Endothelial cell of umbilical vein (primary cell): ENCODE measurements around the gene RBL1. TPM values are rescaled to one million over a fixed set of nuclear protein-coding genes. Genes with fewer than 3 reads are reported as not detected.

Experiments
- BruUV-seq: library from RNA; stranded (reverse); fragments of 400-500 nt; replicated peaks from 2 replicates; lab custom pipeline; 2021; lab: Mats Ljungman, UMichigan
- CTCF ChIA-PET: fragments of 300-600, 350-600 bp; sonication (Branson Sonifier 250); formaldehyde crosslinking; loops from one replicate; lab custom pipeline; 2021; ENCODE audit warnings: antibody characterized with exemption, inconsistent platforms; lab: Charles Lee
- POLR2A ChIA-PET: fragments of 300-600, 350-600 bp; sonication (Branson Sonifier 250); formaldehyde crosslinking; loops from one replicate; lab custom pipeline; 2021; ENCODE audit warnings: antibody characterized with exemption, inconsistent platforms; lab: Charles Lee
- DNase-seq: peaks from one replicate; pipeline ENCODE4 v3.0.0-alpha.2; 2011; ENCODE audit warnings: low read depth, low spot score
- FAIRE-seq: peaks from 2 replicates; lab custom pipeline; 2011; peaks lifted over from hg19 to GRCh38; lab: Jason Lieb, UNC
- H2AFZ ChIP-seq: 2 replicates; pipeline ENCODE4 v1.6.0; 2012; ENCODE audit warnings: low read depth, low read length, control low read depth, inconsistent platforms
- H3K27ac ChIP-seq: 2 replicates; pipeline ENCODE4 v1.5.1; 2011; ENCODE audit warnings: low read depth, mild to moderate bottlenecking, control low read depth, low read length, moderate library complexity; ENCODE audit not compliant: insufficient read depth
- H3K27me3 ChIP-seq, 2 experiments: 2 replicates each; pipeline versions ENCODE4 v1.6.0 to v1.6.1; 2011; ENCODE audit warnings: low read length in 2 of 2, mixed read lengths in 1 of 2; ENCODE audit not compliant: control insufficient read depth in 2 of 2, insufficient read depth in 2 of 2
- H3K36me3 ChIP-seq, 2 experiments: 2 replicates in 1 of 2; 3 replicates in 1 of 2; pipeline ENCODE4 v1.5.1; 2011; ENCODE audit warnings: low read length in 2 of 2, mild to moderate bottlenecking in 1 of 2, moderate library complexity in 1 of 2; ENCODE audit not compliant: control insufficient read depth in 2 of 2, insufficient read depth in 2 of 2; ENCODE audit errors: extremely low read depth in 1 of 2
- H3K4me1 ChIP-seq: 3 replicates; pipeline ENCODE4 v1.5.1; 2011; ENCODE audit warnings: mild to moderate bottlenecking, low read length; ENCODE audit not compliant: control insufficient read depth, insufficient read depth; ENCODE audit errors: extremely low read depth
- H3K4me2 ChIP-seq: 2 replicates; pipeline ENCODE4 v1.6.1; 2011; ENCODE audit warnings: low read length, control low read depth, mixed read lengths; ENCODE audit not compliant: insufficient read depth
- H3K4me3 ChIP-seq, 3 experiments: fragments of 200-600 bp in 1 of 3; sonication (generic), shearing (Covaris generic) in 1 of 3; replicated peaks in 1 of 3; 2 replicates each; pipeline ENCODE4 v1.5.1; 2011 to 2016; ENCODE audit warnings: control low read depth in 3 of 3, low read length in 3 of 3, mild to moderate bottlenecking in 2 of 3, inconsistent platforms in 1 of 3, low read depth in 1 of 3, moderate library complexity in 1 of 3; ENCODE audit not compliant: insufficient read depth in 1 of 3
- H3K79me2 ChIP-seq: 2 replicates; pipeline ENCODE4 v1.6.0; 2012; ENCODE audit warnings: low read length, inconsistent platforms; ENCODE audit not compliant: control insufficient read depth, insufficient read depth
- H3K9ac ChIP-seq: replicated peaks from 2 replicates; pipeline ENCODE3; 2011; ENCODE audit warnings: low read length, control low read depth; ENCODE audit not compliant: insufficient read depth; ENCODE audit errors: extremely low read depth
- H3K9me1 ChIP-seq: replicated peaks from 3 replicates; pipeline ENCODE4 v1.6.0; 2011; ENCODE audit warnings: mild to moderate bottlenecking, low read length; ENCODE audit not compliant: control insufficient read depth, insufficient read depth; ENCODE audit errors: extremely low read depth
- H3K9me3 ChIP-seq: replicated peaks from 2 replicates; pipeline ENCODE4 v1.5.1; 2012; ENCODE audit warnings: low read length, inconsistent platforms; ENCODE audit not compliant: control insufficient read depth, insufficient read depth
- H4K20me1 ChIP-seq: replicated peaks from 2 replicates; pipeline ENCODE3; 2011; ENCODE audit warnings: mild to moderate bottlenecking, low read length; ENCODE audit not compliant: control insufficient read depth, insufficient read depth; ENCODE audit errors: extremely low read depth
- EZH2 ChIP-seq: IDR thresholded peaks from 2 replicates; pipeline ENCODE4 v1.6.1; 2012; ENCODE audit warnings: borderline replicate concordance, low read depth, mild to moderate bottlenecking, moderate library complexity, low read length, inconsistent platforms; ENCODE audit not compliant: severe bottlenecking
- FOS ChIP-seq: IDR thresholded peaks from 2 replicates; pipeline ENCODE4 v1.6.1; 2011; ENCODE audit warnings: mild to moderate bottlenecking, low read length, moderate library complexity, borderline replicate concordance; ENCODE audit not compliant: insufficient read depth
- GATA2 ChIP-seq: IDR thresholded peaks from 2 replicates; pipeline ENCODE4 v1.7.0; 2011; ENCODE audit warnings: low read depth, mild to moderate bottlenecking, moderate library complexity, mixed read lengths, low read length; ENCODE audit not compliant: insufficient read length, insufficient read depth
- JUN ChIP-seq: IDR thresholded peaks from 2 replicates; pipeline ENCODE4 v1.6.1; 2011; ENCODE audit warnings: borderline replicate concordance, low read depth; ENCODE audit not compliant: insufficient read length, insufficient read depth
- MYC ChIP-seq: IDR thresholded peaks from one replicate; pipeline ENCODE4 v1.6.1; 2011; ENCODE audit warnings: mild to moderate bottlenecking, low read depth, low read length
- POLR2A ChIP-seq: IDR thresholded peaks from 2 replicates; pipeline ENCODE4 v1.6.1; 2012; ENCODE audit warnings: low read depth, mild to moderate bottlenecking, control low read depth, low read length
- POLR2AphosphoS5 ChIP-seq: IDR thresholded peaks from 2 replicates; pipeline ENCODE4 v1.6.1; 2012; ENCODE audit warnings: low read depth, mild to moderate bottlenecking, control low read depth, low read length, moderate library complexity; ENCODE audit not compliant: insufficient read depth
- dilution Hi-C: fragments of 300-500 bp; cut with MboI; formaldehyde crosslinking; loops from one replicate; pipeline ENCODE4 v1.15.0; 2019; ENCODE audit warnings: low sequenced_read_pairs; ENCODE audit not compliant: extremely low pct_ligation_motif_present
- intact Hi-C: fragments of 100-400 bp; cut with micrococcal nuclease; formaldehyde crosslinking; loops from one replicate; pipeline ENCODE4 v1.10.0; 2022
- polyA plus RNA-seq, 4 experiments: library from polyadenylated mRNA; depleted of rRNA in 3 of 4; stranded (reverse) in 3 of 4; unstranded in 1 of 4; fragments of >200 nt; gene quantifications; 2 replicates each; pipeline versions ENCODE4 v1.2.1 to v1.2.3, GENCODE V29; 2011 to 2012; ENCODE audit warnings: missing spikeins in 1 of 4
- total RNA-seq: library from RNA; stranded (reverse); gene quantifications from 2 replicates; pipeline ENCODE4 v1.2.3, GENCODE V29; 2021
- TF ChIP-seq, protein P1 (sequence below), 2 donors: IDR thresholded peaks; 1 replicate in 1 of 2; 2 replicates in 1 of 2; pipeline ENCODE4 v1.5.1; 2011; ENCODE audit warnings: low read length in 2 of 2, mild to moderate bottlenecking in 2 of 2, moderate library complexity in 2 of 2, control low read depth in 1 of 2, inconsistent platforms in 1 of 2, low read depth in 1 of 2; ENCODE audit not compliant: insufficient read depth in 1 of 2; ENCODE audit errors: extremely low read depth in 1 of 2
- TF ChIP-seq, protein P2 (sequence below): IDR thresholded peaks from 2 replicates; pipeline ENCODE4 v1.6.1; 2011; ENCODE audit not compliant: insufficient read depth, insufficient read length

The RBL1 gene
- total and polyA plus RNA-seq, 2 donors (not counting 3 experiments of a cell fraction or from before 2014, with no cell fraction given): 3.1 to 20.1 TPM

DNA sequence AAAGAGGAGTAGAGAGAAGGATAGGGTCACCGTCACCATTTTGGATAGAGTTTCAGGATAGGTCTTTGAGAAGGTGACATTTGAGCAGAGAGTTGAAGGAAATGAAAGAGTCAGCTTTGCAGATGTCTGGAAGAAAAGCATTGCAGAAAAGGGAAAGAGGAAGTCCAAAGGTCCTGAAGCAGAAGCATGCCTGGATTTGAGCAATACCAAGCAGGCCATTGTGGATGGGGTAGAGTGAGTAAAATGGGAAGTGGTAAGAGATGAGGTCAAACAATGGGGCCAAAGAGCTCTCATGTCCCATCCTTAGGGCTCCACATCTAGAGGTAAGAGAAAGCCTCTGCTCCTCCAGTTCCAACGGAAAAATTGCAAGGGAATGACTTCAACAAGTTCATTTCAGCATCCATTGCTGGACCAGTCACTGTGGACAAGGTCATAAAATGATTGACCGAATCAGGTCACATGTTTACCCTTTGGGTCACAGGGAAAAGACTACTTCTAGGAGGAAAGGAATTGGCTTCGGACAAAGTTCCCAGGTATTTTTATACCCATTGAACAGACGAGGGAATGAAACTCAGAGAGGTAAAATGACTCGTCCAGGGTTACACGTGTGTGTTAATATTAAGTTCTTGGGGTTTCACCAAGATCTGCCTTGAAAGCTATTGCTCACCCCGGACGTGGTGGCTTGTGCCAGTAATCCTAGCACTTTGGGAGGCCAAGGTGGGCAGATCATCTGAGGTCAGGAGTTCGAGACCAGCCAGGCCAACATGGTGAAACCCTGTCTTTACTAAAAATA is 137.7 kb downstream of the RBL1 start:
- Histone ChIP-seq H3K9me1 (no peaks in the 10 kb centered on the region), H3K27me3 (no peaks in the 10 kb centered on the region), H3K36me3 (no peaks in the 10 kb centered on the region), H3K9ac (no peak overlapping the region), H3K9me3 (no peaks in the 10 kb centered on the region), H3K27ac (no peak overlapping the region), H3K4me1 (no peaks in the 10 kb centered on the region), H2AFZ (no peak overlapping the region), H4K20me1 (no peaks in the 10 kb centered on the region), H3K4me3 (no peak overlapping the region), H3K4me2 (no peak overlapping the region), H3K79me2 (no peaks in the 10 kb centered on the region)
- ChIA-PET CTCF (no interaction called here), POLR2A (interaction anchor here (0.5 kb wide), 1 partner anchor 26 kb away, joined by 16 read pairs; no protein-coding TSS in a partner anchor)
- intact Hi-C loops (no loop called here), dilution Hi-C loops (no loop called here)
- DNase-seq (no peak), FAIRE-seq (no peak)
- BruUV-seq: no TSS peak
- TF ChIP-seq GATA2 (no peak), MYC (no peak), POLR2A (no peak)

DNA sequence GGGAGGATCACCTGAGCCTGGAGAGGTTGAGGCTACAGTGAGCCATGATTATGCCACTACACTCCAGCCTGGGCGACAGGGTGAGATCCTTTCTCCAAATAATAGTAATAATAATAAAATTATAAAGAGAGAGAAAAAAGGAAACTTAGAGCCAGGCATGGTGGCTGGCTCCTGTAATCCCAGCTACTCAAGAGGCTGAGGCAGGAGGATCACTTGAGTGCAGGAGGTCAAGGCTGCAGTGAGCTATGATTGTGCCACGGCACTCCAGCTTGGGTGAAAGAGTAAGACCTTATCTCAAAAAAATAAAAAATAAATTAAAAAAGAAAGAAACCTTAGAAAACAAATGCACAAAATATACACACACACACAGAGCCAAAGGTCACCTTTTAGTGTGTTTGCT is 139.1 kb downstream of the RBL1 start:
- ChIA-PET POLR2A (no interaction called here), CTCF (no interaction called here)
- no peaks in the 10 kb centered on the region for H3K36me3 ChIP-seq
- TF ChIP-seq POLR2AphosphoS5 (no peak), POLR2A (no peak), EZH2 (no peak), GATA2 (no peak), MYC (no peak), FOS (no peak), JUN (no peak)
- TF ChIP-seq, protein P1, sequence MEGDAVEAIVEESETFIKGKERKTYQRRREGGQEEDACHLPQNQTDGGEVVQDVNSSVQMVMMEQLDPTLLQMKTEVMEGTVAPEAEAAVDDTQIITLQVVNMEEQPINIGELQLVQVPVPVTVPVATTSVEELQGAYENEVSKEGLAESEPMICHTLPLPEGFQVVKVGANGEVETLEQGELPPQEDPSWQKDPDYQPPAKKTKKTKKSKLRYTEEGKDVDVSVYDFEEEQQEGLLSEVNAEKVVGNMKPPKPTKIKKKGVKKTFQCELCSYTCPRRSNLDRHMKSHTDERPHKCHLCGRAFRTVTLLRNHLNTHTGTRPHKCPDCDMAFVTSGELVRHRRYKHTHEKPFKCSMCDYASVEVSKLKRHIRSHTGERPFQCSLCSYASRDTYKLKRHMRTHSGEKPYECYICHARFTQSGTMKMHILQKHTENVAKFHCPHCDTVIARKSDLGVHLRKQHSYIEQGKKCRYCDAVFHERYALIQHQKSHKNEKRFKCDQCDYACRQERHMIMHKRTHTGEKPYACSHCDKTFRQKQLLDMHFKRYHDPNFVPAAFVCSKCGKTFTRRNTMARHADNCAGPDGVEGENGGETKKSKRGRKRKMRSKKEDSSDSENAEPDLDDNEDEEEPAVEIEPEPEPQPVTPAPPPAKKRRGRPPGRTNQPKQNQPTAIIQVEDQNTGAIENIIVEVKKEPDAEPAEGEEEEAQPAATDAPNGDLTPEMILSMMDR (IDR thresholded peaks at IDR 0.05; ENCODE audit: extremely low read depth in 1 of 2, insufficient read depth in 1 of 2, low read depth in 1 of 2, low read length in 2 of 2): no peak
- TF ChIP-seq, protein P2, sequence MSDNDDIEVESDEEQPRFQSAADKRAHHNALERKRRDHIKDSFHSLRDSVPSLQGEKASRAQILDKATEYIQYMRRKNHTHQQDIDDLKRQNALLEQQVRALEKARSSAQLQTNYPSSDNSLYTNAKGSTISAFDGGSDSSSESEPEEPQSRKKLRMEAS: no peak
- DNase-seq: no peak
- no peak overlapping the region for H3K4me2 ChIP-seq
- H2AFZ ChIP-seq: no peak overlapping the region
- no peaks in the 10 kb centered on the region for H3K9me1 ChIP-seq
- H4K20me1 ChIP-seq: no peaks in the 10 kb centered on the region
- no peaks in the 10 kb centered on the region for H3K27me3 ChIP-seq
- no peak overlapping the region for H3K4me3 ChIP-seq
- no TSS peak for BruUV-seq
- FAIRE-seq: no peak
- H3K4me1 ChIP-seq: no peaks in the 10 kb centered on the region
- no peaks in the 10 kb centered on the region for H3K79me2 ChIP-seq
- no peaks in the 10 kb centered on the region for H3K9me3 ChIP-seq
- no peak overlapping the region for H3K27ac ChIP-seq
- no peak overlapping the region for H3K9ac ChIP-seq
- dilution Hi-C loops (no loop called here), intact Hi-C loops (no loop called here)
